ENCODE measurements around the gene FBXL13. TPM values are rescaled to one million over a fixed set of nuclear protein-coding genes. Genes with fewer than 3 reads are reported as not detected.

The FBXL13 gene
- total RNA-seq, 2 donors from 2014 or later = 4.2 to 5.6 TPM

GRCh38 chr7:103117465-103117864 lies 42.9 kb upstream of the FBXL13 start:
- intact Hi-C loops (cut with DNase I) = no loop called here
- H3K4me1 ChIP-seq = peaks cover 7% of the 10 kb centered on the region
- no peak overlapping the region for H3K27ac ChIP-seq
- H3K9me3 ChIP-seq = no peaks in the 10 kb centered on the region
- 93 to 97% methylated on average over 2 of the region's 2 CpGs for WGBS, 2 donors
- TF ChIP-seq POLR2A (IDR thresholded peaks at IDR 0.05) (no peak), CTCF (IDR thresholded peaks at IDR 0.05) (no peak)
- H3K4me3 ChIP-seq = no peak overlapping the region
- no peaks in the 10 kb centered on the region for H3K27me3 ChIP-seq
- H3K36me3 ChIP-seq (replicated peaks in 1 of 2; ENCODE audit: insufficient read depth in 1 of 2, low read depth in 2 of 2) = peaks cover 0 to 4% of the 10 kb centered on the region in 2 donors
- DNase-seq (no peak), ATAC-seq (no peak)

GRCh38 chr7:103116991-103117390 lies 42.4 kb upstream of the FBXL13 start:
- H3K9me3 ChIP-seq = no peaks in the 10 kb centered on the region
- peaks cover 7% of the 10 kb centered on the region for H3K4me1 ChIP-seq
- DNase-seq = no peak
- intact Hi-C loops (cut with DNase I) = no loop called here
- TF ChIP-seq CTCF (IDR thresholded peaks at IDR 0.05) = no peak
- no peak for TF ChIP-seq POLR2A (IDR thresholded peaks at IDR 0.05)
- peaks cover 0 to 4% of the 10 kb centered on the region in 2 donors for H3K36me3 ChIP-seq (replicated peaks in 1 of 2; ENCODE audit: insufficient read depth in 1 of 2, low read depth in 2 of 2)
- ATAC-seq = no peak
- no peak overlapping the region for H3K4me3 ChIP-seq
- H3K27me3 ChIP-seq = no peaks in the 10 kb centered on the region
- no peak overlapping the region for H3K27ac ChIP-seq

DNA sequence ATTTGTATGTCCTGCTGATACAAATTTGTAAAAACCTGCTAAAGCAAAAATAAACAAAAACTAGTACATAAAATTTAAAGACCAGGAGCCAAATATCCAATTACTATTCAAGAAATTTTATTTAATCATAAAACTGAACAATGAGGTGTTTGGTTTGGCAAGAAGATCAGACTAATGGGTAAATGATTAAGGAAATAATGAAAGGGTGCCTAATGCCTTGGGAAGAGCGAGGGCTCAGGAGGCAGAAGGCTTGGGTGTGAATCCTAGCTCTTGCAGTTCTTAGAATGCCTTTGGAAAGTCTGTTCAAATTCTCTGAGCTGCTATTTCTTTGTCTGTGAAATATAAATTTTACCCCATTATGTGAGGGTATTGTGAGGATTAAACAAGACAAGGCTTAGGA lies 41.9 kb upstream of the FBXL13 start:
- WGBS, 2 donors = 33 to 44% methylated on average over 1 of the region's 1 CpG
- no peak for TF ChIP-seq POLR2A (IDR thresholded peaks at IDR 0.05)
- no peak for TF ChIP-seq CTCF (IDR thresholded peaks at IDR 0.05)
- Histone ChIP-seq H3K27ac (no peak overlapping the region), H3K9me3 (no peaks in the 10 kb centered on the region), H3K4me3 (no peak overlapping the region), H3K27me3 (no peaks in the 10 kb centered on the region), H3K36me3 (replicated peaks in 1 of 2; ENCODE audit: insufficient read depth in 1 of 2, low read depth in 2 of 2) (peaks cover 0 to 4% of the 10 kb centered on the region in 2 donors), H3K4me1 (peaks cover 7% of the 10 kb centered on the region)
- ATAC-seq = no peak
- DNase-seq = no peak
- intact Hi-C loops (cut with DNase I) = no loop called here

DNA sequence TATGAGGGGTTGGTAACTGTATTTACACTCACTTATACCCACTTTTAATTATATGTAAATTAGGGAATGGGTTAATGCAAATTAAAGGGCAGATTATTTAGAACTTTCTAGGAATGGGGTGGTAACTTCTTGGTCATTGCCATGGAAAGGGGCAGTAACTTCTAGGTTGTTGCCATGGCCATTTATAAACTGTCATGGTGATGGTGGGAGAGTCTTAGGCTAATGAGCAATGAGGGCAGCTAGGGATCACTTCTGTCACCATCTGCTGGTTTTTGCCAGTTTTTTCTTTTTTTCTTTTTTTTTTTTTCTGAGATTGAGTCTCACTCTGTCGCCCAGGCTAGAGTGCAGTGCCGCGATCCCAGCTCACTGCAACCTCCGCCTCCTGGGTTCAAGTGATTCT lies 41.2 kb upstream of the FBXL13 start:
- TF ChIP-seq CTCF (IDR thresholded peaks at IDR 0.05) (no peak), POLR2A (IDR thresholded peaks at IDR 0.05) (no peak)
- peaks cover 0 to 2% of the 10 kb centered on the region in 2 donors for H3K36me3 ChIP-seq (replicated peaks in 1 of 2; ENCODE audit: insufficient read depth in 1 of 2, low read depth in 2 of 2)
- intact Hi-C loops (cut with DNase I) = no loop called here
- H3K27me3 ChIP-seq = no peaks in the 10 kb centered on the region
- no peaks in the 10 kb centered on the region for H3K9me3 ChIP-seq
- H3K27ac ChIP-seq = no peak overlapping the region
- no peak overlapping the region for H3K4me3 ChIP-seq
- ATAC-seq = no peak
- peaks cover 7% of the 10 kb centered on the region for H3K4me1 ChIP-seq
- DNase-seq = no peak
- 99 to 100% methylated on average over 4 of the region's 4 CpGs for WGBS, 2 donors

DNA sequence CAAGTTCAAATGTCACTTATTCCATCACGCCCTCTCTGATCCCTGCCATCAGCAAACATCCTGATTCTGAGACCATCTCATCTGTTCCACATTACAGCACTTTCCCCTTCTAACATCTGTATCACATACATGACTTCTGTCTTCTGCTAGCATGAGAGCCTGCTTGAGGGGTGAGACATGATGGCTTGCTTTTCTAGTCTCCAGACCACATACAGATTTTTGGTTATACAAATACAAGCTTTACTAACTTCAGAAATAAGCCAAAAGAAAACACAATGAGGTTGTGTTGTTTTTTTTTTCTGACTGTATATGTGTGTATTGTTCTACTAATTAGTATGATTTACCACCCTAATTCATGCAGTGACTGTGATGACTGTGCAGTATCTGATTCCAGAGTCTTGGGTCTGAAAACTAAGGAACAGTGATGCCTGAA lies 40.0 kb upstream of the FBXL13 start:
- no peaks in the 10 kb centered on the region for H3K27me3 ChIP-seq
- 71 to 80% methylated on average over 1 of the region's 1 CpG for WGBS, 2 donors
- DNase-seq (no peak), ATAC-seq (no peak)
- no peak for TF ChIP-seq POLR2A (IDR thresholded peaks at IDR 0.05)
- TF ChIP-seq CTCF (IDR thresholded peaks at IDR 0.05) = no peak
- no peak overlapping the region for H3K27ac ChIP-seq
- H3K4me1 ChIP-seq = peaks cover 7% of the 10 kb centered on the region
- intact Hi-C loops (cut with DNase I) = no loop called here
- H3K9me3 ChIP-seq = no peaks in the 10 kb centered on the region
- H3K36me3 ChIP-seq (replicated peaks in 1 of 2; ENCODE audit: insufficient read depth in 1 of 2, low read depth in 2 of 2) = no peaks in the 10 kb centered on the region
- H3K4me3 ChIP-seq = no peak overlapping the region
